Subcutaneous preadipocyte (primary cell): ENCODE measurements around the gene SLC39A12. TPM values are rescaled to one million over a fixed set of nuclear protein-coding genes. Genes with fewer than 3 reads are reported as not detected.

Experiments used
- total RNA-seq: library from RNA; depleted of rRNA; stranded (reverse); fragments of >200 nt; gene quantifications from 2 replicates; pipeline ENCODE4 v1.2.3, GENCODE V29; 2012

The SLC39A12 gene
- total RNA-seq: not detected in 2 replicates

GRCh38 chr10:17951868-17952371, at the start of gene SLC39A12:
SLC39A12 (plus strand) TSS chr10:17951918; CDS start chr10:17953277, 1,359 bp downstream.

Other genes starting within 250 kb of the SLC39A12 start
- gene TMEM236, start 199.7 kb upstream of the SLC39A12 start, total RNA-seq: under 0.01 TPM in 2 replicates
- gene MRC1, start 142.6 kb upstream of the SLC39A12 start, total RNA-seq: not detected in 2 replicates
- 11.1 and 12.5 TPM in 2 replicates for gene CACNB2, start 188.5 kb downstream of the SLC39A12 start, total RNA-seq